ENCODE measurements around the gene SARDH.

Gene SARDH

GRCh38 chr9:133636902-133637301 is 101.2 kb downstream of the SARDH start:
- no peak overlapping the region for H3K4me3 ChIP-seq (replicated peaks; ENCODE audit: low read depth, low read length)
- DNase-seq (ENCODE audit: extremely low read depth, low read depth) = no peak
- no peak for TF ChIP-seq CTCF (IDR thresholded peaks at IDR 0.05; ENCODE audit: low read depth, low read length, missing control alignments)

GRCh38 chr9:133635533-133636531 is 102.3 kb downstream of the SARDH start, which contains the start of gene DBH:
TSS of gene DBH (plus strand) at chr9:133636363. CDS start at chr9:133636372, 9 bp downstream.
- no peak within 1 kb of the TSS for H3K4me3 ChIP-seq (replicated peaks; ENCODE audit: low read depth, low read length)
- TF ChIP-seq CTCF (IDR thresholded peaks at IDR 0.05; ENCODE audit: low read depth, low read length, missing control alignments) = no peak
- DNase-seq (ENCODE audit: extremely low read depth, low read depth) = no peak

- no peak overlapping the region for H3K4me3 ChIP-seq (replicated peaks; ENCODE audit: low read depth, low read length)
- DNase-seq (ENCODE audit: extremely low read depth, low read depth) = no peak
- TF ChIP-seq CTCF (IDR thresholded peaks at IDR 0.05; ENCODE audit: low read depth, low read length, missing control alignments) = no peak
Measured at GRCh38 chr9:133635098-133635497, 103.1 kb downstream of the SARDH start.

GRCh38 chr9:133634081-133634691 is 104.0 kb downstream of the SARDH start:
- no peak for TF ChIP-seq CTCF (IDR thresholded peaks at IDR 0.05; ENCODE audit: low read depth, low read length, missing control alignments)
- no peak for DNase-seq (ENCODE audit: extremely low read depth, low read depth)
- no peak overlapping the region for H3K4me3 ChIP-seq (replicated peaks; ENCODE audit: low read depth, low read length)

GRCh38 chr9:133633681-133634080 is 104.5 kb downstream of the SARDH start:
- DNase-seq (ENCODE audit: extremely low read depth, low read depth) = no peak
- no peak overlapping the region for H3K4me3 ChIP-seq (replicated peaks; ENCODE audit: low read depth, low read length)
- TF ChIP-seq CTCF (IDR thresholded peaks at IDR 0.05; ENCODE audit: low read depth, low read length, missing control alignments) = no peak

GRCh38 chr9:133632806-133633680 is 105.1 kb downstream of the SARDH start:
- no peak overlapping the region for H3K4me3 ChIP-seq (replicated peaks; ENCODE audit: low read depth, low read length)
- TF ChIP-seq CTCF (IDR thresholded peaks at IDR 0.05; ENCODE audit: low read depth, low read length, missing control alignments) = no peak
- DNase-seq (ENCODE audit: extremely low read depth, low read depth) = no peak

Measured in HFF-Myc (cell line).